Calu3 (cell line): ENCODE results near the gene NTRK2. TPM values are rescaled to one million over a fixed set of nuclear protein-coding genes. Genes with fewer than 3 reads are reported as not detected.
"Not testable (repeated sequence)": the region's sequence is repeated elsewhere in the genome, so short reads cannot be mapped to it uniquely, and the experiment has no call there.

ENCODE experiments used
- BruUV-seq: library from RNA; stranded (reverse); fragments of 400-500 nt; replicated peaks from 2 replicates; lab custom pipeline; 2021; lab: Mats Ljungman, UMichigan
- CTCF ChIA-PET: fragments of 300-600 bp; sonication (Branson Sonifier 250); formaldehyde crosslinking; loops from one replicate; lab custom pipeline; 2022; ENCODE audit warnings: antibody characterized with exemption; lab: Charles Lee
- DNase-seq: peaks from one replicate; pipeline ENCODE4 v3.0.0; 2022
- H3K27ac Mint-ChIP-seq: one replicate; pipeline ENCODE4 v1.8.0; 2022; ENCODE audit warnings: mixed read lengths; ENCODE audit not compliant: unreplicated experiment
- H3K27me3 Mint-ChIP-seq: one replicate; pipeline ENCODE4 v1.8.0; 2022; ENCODE audit warnings: mixed read lengths; ENCODE audit not compliant: unreplicated experiment
- H3K36me3 Mint-ChIP-seq: one replicate; pipeline ENCODE4 v1.8.0; 2022; ENCODE audit warnings: mild to moderate bottlenecking, moderate library complexity, mixed read lengths; ENCODE audit not compliant: insufficient read depth, unreplicated experiment
- H3K4me1 Mint-ChIP-seq: one replicate; pipeline ENCODE4 v1.8.0; 2022; ENCODE audit warnings: mild to moderate bottlenecking, low read depth, mixed read lengths; ENCODE audit not compliant: unreplicated experiment
- H3K4me3 Mint-ChIP-seq: one replicate; pipeline ENCODE4 v1.8.0; 2022; ENCODE audit warnings: mild to moderate bottlenecking, low read depth, moderate library complexity, mixed read lengths; ENCODE audit not compliant: unreplicated experiment
- H3K9me3 Mint-ChIP-seq: one replicate; pipeline ENCODE4 v1.8.0; 2022; ENCODE audit warnings: low read depth, mixed read lengths; ENCODE audit not compliant: unreplicated experiment
- CTCF ChIP-seq: fragments of 200-600 bp; IDR thresholded peaks from one replicate; pipeline ENCODE4 v1.8.0; 2022; ENCODE audit warnings: antibody characterized with exemption; ENCODE audit not compliant: unreplicated experiment
- intact Hi-C: fragments of 100-400 bp; cut with micrococcal nuclease; formaldehyde crosslinking; loops from one replicate; pipeline ENCODE4 v1.10.0; 2022; ENCODE audit not compliant: unreplicated experiment
- total RNA-seq: library from RNA; stranded (reverse); gene quantifications from 2 replicates; pipeline ENCODE4 v1.2.3, GENCODE V29; 2022

NTRK2 gene
- total RNA-seq, 1 experiment from 2014 or later = 2.1 TPM

GRCh38 chr9:85062385-85063022, 393.0 kb downstream of the NTRK2 start:
- no peaks in the 10 kb centered on the region for H3K4me1 Mint-ChIP-seq
- no peak overlapping the region for H3K27ac Mint-ChIP-seq
- no TSS peak for BruUV-seq
- no peak overlapping the region for H3K4me3 Mint-ChIP-seq
- CTCF ChIA-PET = no interaction called here
- no peak for DNase-seq
- H3K27me3 Mint-ChIP-seq = peaks cover 10% of the 10 kb centered on the region
- no peaks in the 10 kb centered on the region for H3K36me3 Mint-ChIP-seq
- no peak for TF ChIP-seq CTCF
- H3K9me3 Mint-ChIP-seq = no peaks in the 10 kb centered on the region
- intact Hi-C loops = no loop called here

GRCh38 chr9:85064811-85065371, 395.4 kb downstream of the NTRK2 start:
- Mint-ChIP-seq H3K4me3 (no peak overlapping the region), H3K27ac (no peak overlapping the region), H3K27me3 (peaks cover 10% of the 10 kb centered on the region), H3K9me3 (no peaks in the 10 kb centered on the region), H3K4me1 (no peaks in the 10 kb centered on the region), H3K36me3 (no peaks in the 10 kb centered on the region)
- no peak for TF ChIP-seq CTCF
- intact Hi-C loops = no loop called here
- DNase-seq = no peak
- BruUV-seq = no TSS peak
- CTCF ChIA-PET = interaction anchor here (0.6 kb wide), 1 partner anchor 452 kb away, joined by 6 read pairs; no protein-coding TSS in a partner anchor

- no peak for TF ChIP-seq CTCF
- H3K36me3 Mint-ChIP-seq = no peaks in the 10 kb centered on the region
- no peaks in the 10 kb centered on the region for H3K4me1 Mint-ChIP-seq
- H3K4me3 Mint-ChIP-seq = no peak overlapping the region
- BruUV-seq = no TSS peak
- no peak overlapping the region for H3K27ac Mint-ChIP-seq
- intact Hi-C loops = no loop called here
- DNase-seq = no peak
- CTCF ChIA-PET = no interaction called here
- H3K9me3 Mint-ChIP-seq = no peaks in the 10 kb centered on the region
- H3K27me3 Mint-ChIP-seq = no peaks in the 10 kb centered on the region
Observed at GRCh38 chr9:85067792-85068191, 398.3 kb downstream of the NTRK2 start.

- H3K36me3 Mint-ChIP-seq, intact Hi-C loops, H3K4me3 Mint-ChIP-seq, CTCF ChIA-PET, DNase-seq, BruUV-seq, H3K27ac Mint-ChIP-seq, H3K9me3 Mint-ChIP-seq, H3K27me3 Mint-ChIP-seq, H3K4me1 Mint-ChIP-seq: not testable (repeated sequence)
Observed at GRCh38 chr9:85069421-85069820, 399.9 kb downstream of the NTRK2 start.
